C4-2B (cell line): ENCODE results near the gene KIF26B.
"Not testable (repeated sequence)": the region's sequence is repeated elsewhere in the genome, so short reads cannot be mapped to it uniquely, and the experiment has no call there.

Source experiments
- H3K27ac ChIP-seq: fragments of 450-650 bp; 2 replicates; pipeline ENCODE4 v1.5.1; 2017
- CTCF ChIP-seq: fragments of 450-650 bp; conservative IDR thresholded peaks from 2 replicates; pipeline ENCODE4 v1.5.1; 2017; ENCODE audit warnings: mild to moderate bottlenecking
- ZFX ChIP-seq: fragments of 450-650 bp; IDR thresholded peaks from 2 replicates; pipeline ENCODE4 v1.6.1; 2017

KIF26B gene

GRCh38 chr1:245311887-245312536, 157.2 kb downstream of the KIF26B start:
- TF ChIP-seq CTCF = no peak
- TF ChIP-seq ZFX = no peak
- no peak overlapping the region for H3K27ac ChIP-seq

- TF ChIP-seq ZFX (no peak), CTCF (no peak)
- H3K27ac ChIP-seq = no peak overlapping the region
These were observed 158.8 kb downstream of the KIF26B start for GRCh38 chr1:245313576-245313975.

- H3K27ac ChIP-seq = no peak overlapping the region
- no peak for TF ChIP-seq ZFX
- TF ChIP-seq CTCF = no peak
These were observed 162.0 kb downstream of the KIF26B start for GRCh38 chr1:245316784-245317183.

- H3K27ac ChIP-seq = no peak overlapping the region
- TF ChIP-seq CTCF (no peak), ZFX (no peak)
These were observed 162.4 kb downstream of the KIF26B start for GRCh38 chr1:245317217-245317616.

GRCh38 chr1:245319094-245319493, 164.3 kb downstream of the KIF26B start:
- TF ChIP-seq ZFX (no peak), CTCF (no peak)
- H3K27ac ChIP-seq = no peak overlapping the region

- no peak overlapping the region for H3K27ac ChIP-seq
- TF ChIP-seq ZFX (no peak), CTCF (no peak)
These were observed 167.9 kb downstream of the KIF26B start for GRCh38 chr1:245322673-245323072.

- H3K27ac ChIP-seq = not testable (repeated sequence)
These were observed 169.0 kb downstream of the KIF26B start for GRCh38 chr1:245323765-245324164.
